Measurements from ENCODE around the gene ABHD17C. TPM values are rescaled to one million over a fixed set of nuclear protein-coding genes. Genes with fewer than 3 reads are reported as not detected.

ABHD17C gene
- total and polyA plus RNA-seq, 2 donors (not counting 3 experiments of a cell fraction or from before 2014, with no cell fraction given), result 5.9 to 10.9 TPM

GRCh38 chr15:80674245-80674614 lies 20.9 kb upstream of the ABHD17C start:
- Histone ChIP-seq H3K27me3 (ENCODE audit: control insufficient read depth in 2 of 2, insufficient read depth in 2 of 2, low read length in 2 of 2) (peaks cover under 1 to 2% of the 10 kb centered on the region in 2 experiments), H3K79me2 (ENCODE audit: control insufficient read depth, insufficient read depth, low read length) (no peaks in the 10 kb centered on the region), H4K20me1 (replicated peaks; ENCODE audit: control insufficient read depth, extremely low read depth, insufficient read depth, low read length) (no peaks in the 10 kb centered on the region), H3K4me2 (ENCODE audit: insufficient read depth, low read length) (no peak overlapping the region), H3K27ac (ENCODE audit: insufficient read depth, low read depth, low read length) (no peak overlapping the region), H3K4me1 (ENCODE audit: control insufficient read depth, extremely low read depth, insufficient read depth, low read length) (no peaks in the 10 kb centered on the region), H3K9me3 (replicated peaks; ENCODE audit: control insufficient read depth, insufficient read depth, low read length) (no peaks in the 10 kb centered on the region), H3K36me3 (ENCODE audit: control insufficient read depth in 2 of 2, extremely low read depth in 1 of 2, insufficient read depth in 2 of 2, low read length in 2 of 2) (no peaks in the 10 kb centered on the region), H2AFZ (ENCODE audit: low read depth, low read length) (no peak overlapping the region), H3K9ac (replicated peaks; ENCODE audit: extremely low read depth, insufficient read depth, low read length) (no peak overlapping the region), H3K4me3 (replicated peaks in 1 of 3; ENCODE audit: insufficient read depth in 1 of 3, low read depth in 1 of 3, low read length in 3 of 3) (no peak overlapping the region), H3K9me1 (replicated peaks; ENCODE audit: control insufficient read depth, extremely low read depth, insufficient read depth, low read length) (no peaks in the 10 kb centered on the region)
- TF ChIP-seq MAX (IDR thresholded peaks at IDR 0.05; ENCODE audit: insufficient read depth, insufficient read length), result no peak
- TF ChIP-seq GATA2 (IDR thresholded peaks at IDR 0.05; ENCODE audit: insufficient read depth, insufficient read length, low read depth, low read length), result no peak
- TF ChIP-seq EZH2 (IDR thresholded peaks at IDR 0.05; ENCODE audit: borderline replicate concordance, low read depth, low read length, severe bottlenecking), result no peak
- TF ChIP-seq POLR2A (IDR thresholded peaks at IDR 0.05; ENCODE audit: low read depth, low read length), result no peak
- no peak for TF ChIP-seq MYC (IDR thresholded peaks at IDR 0.05; ENCODE audit: low read depth, low read length)
- TF ChIP-seq JUN (IDR thresholded peaks at IDR 0.05; ENCODE audit: borderline replicate concordance, insufficient read depth, insufficient read length, low read depth), result no peak
- TF ChIP-seq FOS (IDR thresholded peaks at IDR 0.05; ENCODE audit: borderline replicate concordance, insufficient read depth, low read length), result no peak
- TF ChIP-seq, protein P1, sequence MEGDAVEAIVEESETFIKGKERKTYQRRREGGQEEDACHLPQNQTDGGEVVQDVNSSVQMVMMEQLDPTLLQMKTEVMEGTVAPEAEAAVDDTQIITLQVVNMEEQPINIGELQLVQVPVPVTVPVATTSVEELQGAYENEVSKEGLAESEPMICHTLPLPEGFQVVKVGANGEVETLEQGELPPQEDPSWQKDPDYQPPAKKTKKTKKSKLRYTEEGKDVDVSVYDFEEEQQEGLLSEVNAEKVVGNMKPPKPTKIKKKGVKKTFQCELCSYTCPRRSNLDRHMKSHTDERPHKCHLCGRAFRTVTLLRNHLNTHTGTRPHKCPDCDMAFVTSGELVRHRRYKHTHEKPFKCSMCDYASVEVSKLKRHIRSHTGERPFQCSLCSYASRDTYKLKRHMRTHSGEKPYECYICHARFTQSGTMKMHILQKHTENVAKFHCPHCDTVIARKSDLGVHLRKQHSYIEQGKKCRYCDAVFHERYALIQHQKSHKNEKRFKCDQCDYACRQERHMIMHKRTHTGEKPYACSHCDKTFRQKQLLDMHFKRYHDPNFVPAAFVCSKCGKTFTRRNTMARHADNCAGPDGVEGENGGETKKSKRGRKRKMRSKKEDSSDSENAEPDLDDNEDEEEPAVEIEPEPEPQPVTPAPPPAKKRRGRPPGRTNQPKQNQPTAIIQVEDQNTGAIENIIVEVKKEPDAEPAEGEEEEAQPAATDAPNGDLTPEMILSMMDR (IDR thresholded peaks at IDR 0.05; ENCODE audit: extremely low read depth in 1 of 2, insufficient read depth in 1 of 2, low read depth in 1 of 2, low read length in 2 of 2), result no peak
- no peak for TF ChIP-seq POLR2AphosphoS5 (IDR thresholded peaks at IDR 0.05; ENCODE audit: insufficient read depth, low read depth, low read length)
- POLR2A ChIA-PET, result no interaction called here
- no TSS peak for BruUV-seq (replicated peaks)
- intact Hi-C loops (cut with micrococcal nuclease) (no loop called here), dilution Hi-C loops (cut with MboI; ENCODE audit: extremely low pct_ligation_motif_present, low sequenced_read_pairs) (no loop called here)
- no peak for DNase-seq (ENCODE audit: low read depth, low spot score)
- CTCF ChIA-PET, result interaction anchor here (1.3 to 2.8 kb wide), 7 partner anchors 8 to 106 kb away, joined by 3 to 26 read pairs (median 4); no protein-coding TSS in a partner anchor
- FAIRE-seq, result no peak

Measured in endothelial cell of umbilical vein (primary cell).